ENCODE data around the gene ERC2.

DNA sequence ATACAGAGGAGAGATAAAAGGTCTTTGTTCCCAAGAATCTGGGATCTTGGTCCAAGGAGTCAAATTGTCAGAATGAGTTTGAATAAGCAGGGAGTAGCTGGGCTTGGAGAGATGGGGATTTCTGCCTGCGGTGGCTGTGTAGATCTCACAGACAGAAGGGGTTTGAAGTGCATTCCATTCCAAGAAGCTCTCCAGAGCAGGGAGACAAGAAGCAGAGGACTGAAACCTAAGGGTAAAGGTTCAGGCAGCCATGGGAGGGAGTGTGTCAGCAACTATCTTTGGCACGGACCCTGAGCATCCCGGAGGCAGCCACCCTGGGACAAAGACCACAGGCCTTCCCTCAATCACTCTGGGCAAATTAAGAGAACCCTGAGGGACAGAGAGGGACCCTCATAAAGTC is 558.9 kb downstream of the ERC2 start:
- TF ChIP-seq POLR2AphosphoS5 (IDR thresholded peaks at IDR 0.05; ENCODE audit: low read depth, low read length) = no peak
- TF ChIP-seq POLR2A (IDR thresholded peaks at IDR 0.05; ENCODE audit: low read depth, low read length) = no peak
- no peak for TF ChIP-seq TAF1 (IDR thresholded peaks at IDR 0.05; ENCODE audit: borderline replicate concordance, low read depth, low read length)

Data from GM12892 (cell line).